Progenitor cell of endocrine pancreas (in vitro differentiated cells): ENCODE results near the gene RAB6B. TPM values are rescaled to one million over a fixed set of nuclear protein-coding genes. Genes with fewer than 3 reads are reported as not detected.

ENCODE experiments used
- DNase-seq: peaks from one replicate; pipeline ENCODE4 v3.0.0; 2021; ENCODE audit warnings: low spot score; ENCODE audit not compliant: unreplicated experiment
- H3K27ac Mint-ChIP-seq: 2 replicates; pipeline ENCODE4 v1.8.0; 2021; ENCODE audit warnings: mild to moderate bottlenecking, moderate library complexity, mixed read lengths
- H3K27me3 Mint-ChIP-seq: 2 replicates; pipeline ENCODE4 v1.8.0; 2021; ENCODE audit warnings: mixed read lengths
- H3K36me3 Mint-ChIP-seq: 2 replicates; pipeline ENCODE4 v1.8.0; 2022; ENCODE audit warnings: mixed read lengths; ENCODE audit not compliant: insufficient read depth
- H3K4me1 Mint-ChIP-seq: 2 replicates; pipeline ENCODE4 v1.8.0; 2021; ENCODE audit warnings: low read depth, mixed read lengths
- H3K4me3 Mint-ChIP-seq: 2 replicates; pipeline ENCODE4 v1.8.0; 2021; ENCODE audit warnings: low read depth, mild to moderate bottlenecking, moderate library complexity, mixed read lengths
- H3K9me3 Mint-ChIP-seq: 2 replicates; pipeline ENCODE4 v1.8.0; 2021; ENCODE audit warnings: low read depth, mixed read lengths
- total RNA-seq: library from RNA; stranded (reverse); gene quantifications from 2 replicates; pipeline ENCODE4 v1.2.1, GENCODE V29; 2021
- TF ChIP-seq, protein P1 (sequence below): fragments of 200-600 bp; sonication (generic); IDR thresholded peaks from one replicate; pipeline ENCODE4 v1.5.0; 2021; ENCODE audit warnings: antibody characterized with exemption, mild to moderate bottlenecking; ENCODE audit not compliant: unreplicated experiment

RAB6B gene
- total RNA-seq, 1 donor from 2014 or later: 10.5 TPM

DNA sequence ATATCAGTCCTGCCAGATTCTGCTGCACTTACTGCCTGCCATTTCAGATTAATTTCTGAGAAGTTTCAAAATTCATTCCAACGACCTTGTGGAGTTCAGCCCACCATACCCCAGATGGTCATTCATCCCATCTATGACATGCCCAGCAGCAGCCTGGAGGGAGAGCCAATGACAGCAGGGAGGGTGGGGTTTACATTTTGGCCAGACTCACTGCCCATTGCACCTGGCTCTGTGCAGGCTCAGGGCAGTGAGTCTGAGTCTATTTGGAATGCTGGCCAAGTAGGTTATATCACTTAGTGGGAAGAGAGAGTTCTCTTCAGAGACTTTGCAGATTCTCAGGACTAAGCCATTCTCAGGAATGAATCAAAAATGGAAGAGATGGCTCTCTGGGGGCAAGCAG, 68.5 kb downstream of the RAB6B start:
- no peaks in the 10 kb centered on the region for H3K27me3 Mint-ChIP-seq
- no peaks in the 10 kb centered on the region for H3K4me1 Mint-ChIP-seq
- no peak for DNase-seq
- H3K27ac Mint-ChIP-seq: no peak overlapping the region
- TF ChIP-seq, protein P1, sequence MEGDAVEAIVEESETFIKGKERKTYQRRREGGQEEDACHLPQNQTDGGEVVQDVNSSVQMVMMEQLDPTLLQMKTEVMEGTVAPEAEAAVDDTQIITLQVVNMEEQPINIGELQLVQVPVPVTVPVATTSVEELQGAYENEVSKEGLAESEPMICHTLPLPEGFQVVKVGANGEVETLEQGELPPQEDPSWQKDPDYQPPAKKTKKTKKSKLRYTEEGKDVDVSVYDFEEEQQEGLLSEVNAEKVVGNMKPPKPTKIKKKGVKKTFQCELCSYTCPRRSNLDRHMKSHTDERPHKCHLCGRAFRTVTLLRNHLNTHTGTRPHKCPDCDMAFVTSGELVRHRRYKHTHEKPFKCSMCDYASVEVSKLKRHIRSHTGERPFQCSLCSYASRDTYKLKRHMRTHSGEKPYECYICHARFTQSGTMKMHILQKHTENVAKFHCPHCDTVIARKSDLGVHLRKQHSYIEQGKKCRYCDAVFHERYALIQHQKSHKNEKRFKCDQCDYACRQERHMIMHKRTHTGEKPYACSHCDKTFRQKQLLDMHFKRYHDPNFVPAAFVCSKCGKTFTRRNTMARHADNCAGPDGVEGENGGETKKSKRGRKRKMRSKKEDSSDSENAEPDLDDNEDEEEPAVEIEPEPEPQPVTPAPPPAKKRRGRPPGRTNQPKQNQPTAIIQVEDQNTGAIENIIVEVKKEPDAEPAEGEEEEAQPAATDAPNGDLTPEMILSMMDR: no peak
- H3K4me3 Mint-ChIP-seq: no peak overlapping the region
- H3K36me3 Mint-ChIP-seq: peaks cover 2% of the 10 kb centered on the region
- H3K9me3 Mint-ChIP-seq: no peaks in the 10 kb centered on the region

DNA sequence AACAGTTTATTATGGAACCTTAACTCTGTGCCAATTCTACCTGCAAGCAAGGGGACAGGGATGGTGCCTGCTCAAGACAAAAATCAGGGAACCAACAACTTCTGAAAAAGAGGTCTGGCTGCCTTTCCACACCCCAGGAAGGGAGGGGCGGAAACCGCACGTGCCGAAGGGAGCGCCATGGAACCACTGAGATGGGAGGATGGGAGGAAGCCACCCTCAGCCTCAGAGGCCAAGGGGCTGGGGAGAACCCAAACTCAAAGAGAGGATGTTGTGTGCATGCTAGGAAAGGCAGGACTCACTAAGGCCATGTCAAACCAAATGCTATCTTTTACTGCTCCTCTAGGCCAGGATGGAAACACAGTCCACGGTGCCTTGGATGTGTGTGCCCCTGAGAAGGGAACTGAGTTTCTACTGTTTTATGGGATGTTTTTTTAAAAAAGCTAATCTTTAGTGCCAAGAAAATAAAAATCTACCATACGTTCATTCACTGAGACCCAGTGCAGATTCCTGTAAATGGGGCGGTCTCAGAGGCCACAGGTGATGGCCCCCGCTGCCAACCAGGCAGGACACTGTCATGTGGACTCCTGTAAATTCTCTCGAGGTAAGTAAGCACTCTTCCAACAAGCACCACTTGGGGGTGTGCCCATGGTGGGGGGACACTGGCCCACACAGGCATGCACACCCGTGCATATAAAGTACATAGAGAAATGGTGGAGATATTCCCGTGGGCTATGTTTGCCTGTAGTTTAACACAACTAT, 69.5 kb downstream of the RAB6B start:
- TF ChIP-seq, protein P1: no peak
- H3K27me3 Mint-ChIP-seq: no peaks in the 10 kb centered on the region
- H3K9me3 Mint-ChIP-seq: no peaks in the 10 kb centered on the region
- no peak overlapping the region for H3K4me3 Mint-ChIP-seq
- no peak for DNase-seq
- peaks cover 3% of the 10 kb centered on the region for H3K36me3 Mint-ChIP-seq
- H3K27ac Mint-ChIP-seq: no peak overlapping the region
- H3K4me1 Mint-ChIP-seq: no peaks in the 10 kb centered on the region

GRCh38 chr3:133824961-133825485, 70.7 kb downstream of the RAB6B start:
- DNase-seq: no peak

DNA sequence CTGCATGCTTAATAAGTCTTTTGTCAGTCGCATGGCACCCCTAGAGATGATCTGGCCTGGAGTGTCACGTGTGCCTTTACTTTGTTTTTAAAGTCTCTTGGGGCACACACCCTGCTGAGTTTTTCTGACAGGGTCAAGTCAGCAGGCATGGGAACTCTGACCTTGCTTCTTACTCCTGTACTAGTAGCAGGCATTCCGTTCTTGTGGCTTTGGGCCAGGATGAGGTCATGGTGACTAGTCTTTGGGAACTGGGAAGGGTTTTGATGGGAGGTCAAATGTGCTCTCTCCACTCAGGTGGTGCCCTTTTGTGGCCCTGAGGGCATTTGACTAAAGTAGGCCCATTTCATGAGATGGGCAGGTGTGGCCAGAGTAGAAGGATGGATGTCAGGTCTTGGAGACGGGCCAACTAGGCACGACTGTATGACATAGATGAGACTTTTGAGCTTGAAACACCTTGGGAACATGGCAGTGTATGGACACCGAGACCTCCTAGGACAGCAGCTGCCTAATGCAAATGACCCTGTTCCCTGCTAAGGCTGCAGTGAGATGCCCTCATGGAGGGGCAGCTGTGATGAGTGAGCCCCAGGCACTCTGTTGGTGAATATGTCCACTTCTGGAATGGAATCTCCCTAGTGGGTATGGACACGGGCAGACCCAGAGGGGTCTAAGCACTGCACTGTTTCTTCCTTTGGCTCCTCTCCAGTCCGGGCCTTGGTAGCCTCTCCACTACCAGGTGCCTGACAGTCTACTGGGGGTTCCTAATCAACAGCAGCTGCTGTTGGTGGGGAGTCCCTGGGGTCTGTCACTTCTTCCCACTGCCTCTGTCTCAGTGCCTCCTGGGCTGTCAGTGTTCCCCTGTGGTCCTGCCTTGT, 73.7 kb downstream of the RAB6B start:
- H3K27ac Mint-ChIP-seq: no peak overlapping the region
- peaks cover 9% of the 10 kb centered on the region for H3K36me3 Mint-ChIP-seq
- TF ChIP-seq, protein P1: peak; percentile 32
- H3K9me3 Mint-ChIP-seq: no peaks in the 10 kb centered on the region
- no peak overlapping the region for H3K4me3 Mint-ChIP-seq
- DNase-seq: no peak
- H3K27me3 Mint-ChIP-seq: no peaks in the 10 kb centered on the region
- no peaks in the 10 kb centered on the region for H3K4me1 Mint-ChIP-seq

More at GRCh38 chr3:133824961-133825485, 70.7 kb downstream of the RAB6B start:
- Mint-ChIP-seq H3K9me3 (no peaks in the 10 kb centered on the region), H3K27ac (no peak overlapping the region), H3K36me3 (peaks cover 7% of the 10 kb centered on the region), H3K4me1 (no peaks in the 10 kb centered on the region), H3K27me3 (no peaks in the 10 kb centered on the region), H3K4me3 (no peak overlapping the region)
- TF ChIP-seq, protein P1: no peak

DNA sequence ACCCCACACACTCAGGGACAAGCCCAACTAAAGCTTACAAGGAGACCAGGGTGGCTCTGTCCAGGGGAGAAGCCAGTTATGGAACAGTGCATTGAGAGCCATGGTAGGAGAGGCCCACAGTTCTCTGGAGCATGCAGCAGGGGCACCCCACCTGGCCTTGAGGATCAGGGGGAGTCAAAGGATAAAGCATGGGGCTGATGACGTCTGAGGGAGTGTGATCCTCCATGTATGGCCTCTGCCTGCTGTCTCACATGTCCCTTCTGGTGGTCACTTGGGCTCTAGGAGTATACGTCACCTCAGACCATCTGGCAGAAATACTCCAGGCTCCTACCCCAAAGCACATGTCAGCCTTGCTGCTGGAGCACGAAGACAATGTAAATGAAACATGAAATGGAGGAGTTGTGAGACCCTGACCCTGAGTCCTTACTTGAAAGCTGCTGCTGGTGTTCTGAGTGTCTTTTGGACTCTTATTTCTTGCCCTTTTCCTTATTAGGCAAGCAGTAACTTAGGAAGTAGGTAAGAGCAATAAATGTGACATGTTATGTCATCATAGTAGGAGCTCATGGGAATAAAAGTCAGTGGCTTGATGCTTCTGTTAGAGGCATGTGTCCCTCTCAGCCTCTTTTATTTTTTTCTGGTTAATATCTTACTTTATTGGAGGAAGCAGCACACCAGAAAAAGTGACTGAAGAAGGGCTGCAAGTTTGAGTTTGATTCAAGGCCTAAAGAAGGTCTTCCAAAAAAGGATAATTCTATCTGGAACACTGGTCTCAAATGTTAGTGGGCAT, 74.6 kb downstream of the RAB6B start:
- H3K27me3 Mint-ChIP-seq: no peaks in the 10 kb centered on the region

More for the DNA sequence above, 74.6 kb downstream of the RAB6B start:
- TF ChIP-seq, protein P1: no peak
- H3K27ac Mint-ChIP-seq: no peak overlapping the region
- H3K9me3 Mint-ChIP-seq: no peaks in the 10 kb centered on the region
- H3K4me1 Mint-ChIP-seq: no peaks in the 10 kb centered on the region
- H3K36me3 Mint-ChIP-seq: peaks cover 10% of the 10 kb centered on the region
- H3K4me3 Mint-ChIP-seq: no peak overlapping the region
- DNase-seq: no peak
